A549 (cell line): ENCODE data around the gene MSANTD1. TPM values are rescaled to one million over a fixed set of nuclear protein-coding genes. Genes with fewer than 3 reads are reported as not detected.

Experiments used
- ATAC-seq, 2 experiments: fragments of 200-7000 bp in 1 of 2; fragments of >200 bp in 1 of 2; cut with Nextera tagmentation in 1 of 2; cut with Tn5 transposase in 1 of 2; 3 replicates each; pipeline versions ENCODE4 v1.8.0 to v1.9.1; 2018 to 2020; ENCODE audit warnings: mild to moderate bottlenecking in 1 of 2, moderate library complexity in 1 of 2
- CTCF ChIA-PET: fragments of 300-600 bp; sonication (Branson Sonifier 250); formaldehyde crosslinking; extraction: SDS; loops from one replicate; lab custom pipeline; 2021; ENCODE audit warnings: antibody characterized with exemption, inconsistent platforms; lab: Yijun Ruan, JAX
- POLR2A ChIA-PET: fragments of 350-600 bp; formaldehyde crosslinking; extraction: SDS; loops from one replicate; lab custom pipeline; 2021; ENCODE audit warnings: antibody characterized with exemption, inconsistent platforms; lab: Yijun Ruan, JAX
- DNase-seq, 2 experiments: peaks; one replicate each; pipeline versions ENCODE4 v3.0.0 to v3.0.0-alpha.2; 2011 to 2016; ENCODE audit warnings: low read depth in 1 of 2, low spot score in 1 of 2
- FAIRE-seq: peaks from 2 replicates; lab custom pipeline; 2011; peaks lifted over from hg19 to GRCh38; lab: Jason Lieb, UNC
- H3K27ac ChIP-seq, 2 experiments: fragments of >200 bp; sonication (Bioruptor Twin); formaldehyde crosslinking; 3 replicates each; pipeline ENCODE4 v1.5.1; 2016 to 2017
- H3K4me1 ChIP-seq: fragments of >200 bp; sonication (Bioruptor Twin); formaldehyde crosslinking; 3 replicates; pipeline ENCODE4 v1.6.1; 2016
- H3K4me2 ChIP-seq: fragments of >200 bp; sonication (Bioruptor Twin); formaldehyde crosslinking; 3 replicates; pipeline ENCODE4 v1.6.1; 2016
- H3K4me3 ChIP-seq: fragments of >200 bp; sonication (Bioruptor Twin); formaldehyde crosslinking; 3 replicates; pipeline ENCODE4 v1.5.1; 2016
- H3K9me3 ChIP-seq: fragments of >200 bp; sonication (Bioruptor Twin); formaldehyde crosslinking; 3 replicates; pipeline ENCODE4 v1.6.1; 2016
- BHLHE40 ChIP-seq: IDR thresholded peaks from 2 replicates; pipeline ENCODE4 v1.6.1; 2012; ENCODE audit warnings: low read depth, low read length, inconsistent platforms
- CBX8 ChIP-seq: fragments of 200-600 bp; sonication (generic); IDR thresholded peaks from 2 replicates; pipeline ENCODE4 v1.6.1; 2016
- EHF ChIP-seq: fragments of 250-450 bp; sonication (Bioruptor Pico); IDR thresholded peaks from 2 replicates; pipeline ENCODE4 v1.5.0; 2020; ENCODE audit warnings: mild to moderate bottlenecking
- EP300 ChIP-seq, 2 experiments: fragments of >200 bp; sonication (Bioruptor Twin); formaldehyde crosslinking; IDR thresholded peaks; 2 replicates in 1 of 2; 3 replicates in 1 of 2; pipeline ENCODE4 v1.6.1; 2016 to 2017
- FOSB ChIP-seq: fragments of 250-450 bp; sonication (Bioruptor Pico); IDR thresholded peaks from 2 replicates; pipeline ENCODE4 v1.5.0; 2020; ENCODE audit warnings: mild to moderate bottlenecking, moderate library complexity
- HDAC2 ChIP-seq: fragments of 200-600 bp; sonication (generic); IDR thresholded peaks from 2 replicates; pipeline ENCODE4 v1.6.1; 2016
- HEYL ChIP-seq: fragments of 250-450 bp; sonication (Bioruptor Pico); IDR thresholded peaks from 2 replicates; pipeline ENCODE4 v1.8.0; 2021; ENCODE audit warnings: mild to moderate bottlenecking, moderate library complexity
- HOXA7 ChIP-seq: fragments of 250-450 bp; sonication (Bioruptor Pico); IDR thresholded peaks from 2 replicates; pipeline ENCODE4 v1.5.0; 2020; ENCODE audit warnings: mild to moderate bottlenecking, moderate library complexity
- HOXB5 ChIP-seq: fragments of 250-450 bp; sonication (Bioruptor Pico); IDR thresholded peaks from 2 replicates; pipeline ENCODE4 v1.5.0; 2020; ENCODE audit warnings: mild to moderate bottlenecking, moderate library complexity
- KDM1A ChIP-seq: fragments of 200-600 bp; sonication (generic); IDR thresholded peaks from 2 replicates; pipeline ENCODE4 v1.6.1; 2016; ENCODE audit warnings: low read depth, mild to moderate bottlenecking
- MAZ ChIP-seq: fragments of 150-350 bp; IDR thresholded peaks from 2 replicates; pipeline ENCODE4 v1.6.1; 2014; ENCODE audit warnings: antibody characterized with exemption, low read depth, low read length, borderline replicate concordance
- MYC ChIP-seq: IDR thresholded peaks from 2 replicates; pipeline ENCODE4 v1.6.1; 2012; ENCODE audit warnings: mild to moderate bottlenecking, inconsistent platforms, low read length, improper control_type of control experiment, borderline replicate concordance
- NFE2L2 ChIP-seq: fragments of 150-350 bp; conservative IDR thresholded peaks from 2 replicates; pipeline ENCODE4 v1.6.1; 2014; ENCODE audit warnings: low read length
- NPAS2 ChIP-seq: fragments of 250-450 bp; sonication (Bioruptor Pico); IDR thresholded peaks from 2 replicates; pipeline ENCODE4 v1.8.0; 2022; ENCODE audit warnings: mild to moderate bottlenecking, moderate library complexity, borderline replicate concordance
- SMC3 ChIP-seq: fragments of >200 bp; sonication (Bioruptor Twin); formaldehyde crosslinking; IDR thresholded peaks from 3 replicates; pipeline ENCODE4 v1.6.1; 2018; ENCODE audit warnings: inconsistent platforms
- ZFP36 ChIP-seq: fragments of 450-650 bp; IDR thresholded peaks from 2 replicates; pipeline ENCODE4 v1.6.1; 2014; ENCODE audit warnings: borderline replicate concordance; ENCODE audit not compliant: partially characterized antibody
- ZNF302 ChIP-seq: fragments of 250-450 bp; sonication (Bioruptor Pico); IDR thresholded peaks from 2 replicates; pipeline ENCODE4 v1.9.0; 2021; ENCODE audit warnings: inconsistent platforms, mild to moderate bottlenecking, moderate library complexity
- WGBS: methylation state at CpG from one replicate; pipeline ENCODE4 v1.1.6; 2017; ENCODE audit errors: missing lambda C conversion rate; 5-methylcytosine and 5-hydroxymethylcytosine counted together
- polyA plus RNA-seq, 4 experiments: library from polyadenylated mRNA; depleted of rRNA in 3 of 4; stranded (reverse); fragments of >200 nt; fragmentation: RNase III in 1 of 4; extraction: RNeasy Plus Mini Kit Qiagen cat#74134 plus additional on column Dnase treatment in 1 of 4; gene quantifications; 2 replicates in 3 of 4; 3 replicates in 1 of 4; pipeline ENCODE4 v1.2.3, GENCODE V29; 2011 to 2017
- TF ChIP-seq, protein P1 (sequence below): fragments of 150-350 bp; IDR thresholded peaks from 2 replicates; pipeline ENCODE4 v1.6.1; 2014; ENCODE audit warnings: low read depth, mild to moderate bottlenecking, low read length
- TF ChIP-seq, protein P2 (sequence below): IDR thresholded peaks from 2 replicates; pipeline ENCODE4 v1.6.1; 2012
- TF ChIP-seq, protein P3 (sequence below): fragments of >200 bp; sonication (Bioruptor Twin); formaldehyde crosslinking; IDR thresholded peaks from 2 replicates; pipeline ENCODE4 v1.6.1; 2016

The MSANTD1 gene
- polyA plus RNA-seq, 2 of the 4 experiments (the other 2 are of a cell fraction), result 0.08 to 0.12 TPM

DNA sequence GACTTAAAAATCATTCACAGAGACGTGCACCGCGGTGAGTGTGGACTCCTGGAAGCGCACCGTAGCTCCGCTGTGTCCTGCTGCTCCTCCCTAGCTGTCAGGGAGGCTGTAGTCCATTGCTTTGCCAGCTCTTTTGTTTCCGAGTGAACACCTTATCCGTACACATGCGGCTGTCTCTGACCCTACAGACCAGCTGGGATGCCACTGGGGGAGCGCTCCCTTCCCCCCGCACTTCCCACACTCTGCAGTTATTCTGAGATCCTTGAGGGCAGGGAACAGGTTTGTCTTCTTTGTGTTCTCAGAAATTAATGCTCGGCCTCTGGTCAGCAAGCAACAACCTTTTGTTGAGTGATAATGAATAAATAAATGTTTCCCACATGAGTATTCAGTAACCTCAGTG, 33.7 kb upstream of the MSANTD1 start:
- ChIA-PET POLR2A (no interaction called here), CTCF (interaction anchor here (1.2 kb wide), 1 partner anchor 34 kb away, joined by 3 read pairs; the partner anchor contains the start of gene MSANTD1)
- no peak overlapping the region for H3K4me2 ChIP-seq
- no peak for ATAC-seq
- no peak for FAIRE-seq
- H3K4me3 ChIP-seq, result no peak overlapping the region
- no peak overlapping the region for H3K27ac ChIP-seq
- DNase-seq, result no peak
- no peaks in the 10 kb centered on the region for H3K4me1 ChIP-seq
- TF ChIP-seq ZNF302 (no peak), MYC (no peak), ZFP36 (no peak), CBX8 (no peak), SMC3 (no peak), HEYL (CRISPR knock-in tag) (no peak), HOXB5 (CRISPR knock-in tag) (no peak), NFE2L2 (no peak), BHLHE40 (no peak), NPAS2 (CRISPR knock-in tag) (no peak), MAZ (no peak)
- TF ChIP-seq, protein P1, sequence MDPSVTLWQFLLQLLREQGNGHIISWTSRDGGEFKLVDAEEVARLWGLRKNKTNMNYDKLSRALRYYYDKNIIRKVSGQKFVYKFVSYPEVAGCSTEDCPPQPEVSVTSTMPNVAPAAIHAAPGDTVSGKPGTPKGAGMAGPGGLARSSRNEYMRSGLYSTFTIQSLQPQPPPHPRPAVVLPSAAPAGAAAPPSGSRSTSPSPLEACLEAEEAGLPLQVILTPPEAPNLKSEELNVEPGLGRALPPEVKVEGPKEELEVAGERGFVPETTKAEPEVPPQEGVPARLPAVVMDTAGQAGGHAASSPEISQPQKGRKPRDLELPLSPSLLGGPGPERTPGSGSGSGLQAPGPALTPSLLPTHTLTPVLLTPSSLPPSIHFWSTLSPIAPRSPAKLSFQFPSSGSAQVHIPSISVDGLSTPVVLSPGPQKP, result no peak
- TF ChIP-seq, protein P2, sequence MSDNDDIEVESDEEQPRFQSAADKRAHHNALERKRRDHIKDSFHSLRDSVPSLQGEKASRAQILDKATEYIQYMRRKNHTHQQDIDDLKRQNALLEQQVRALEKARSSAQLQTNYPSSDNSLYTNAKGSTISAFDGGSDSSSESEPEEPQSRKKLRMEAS, result no peak
- no peaks in the 10 kb centered on the region for H3K9me3 ChIP-seq
- WGBS, result 95% methylated on average over 12 of the region's 12 CpGs

DNA sequence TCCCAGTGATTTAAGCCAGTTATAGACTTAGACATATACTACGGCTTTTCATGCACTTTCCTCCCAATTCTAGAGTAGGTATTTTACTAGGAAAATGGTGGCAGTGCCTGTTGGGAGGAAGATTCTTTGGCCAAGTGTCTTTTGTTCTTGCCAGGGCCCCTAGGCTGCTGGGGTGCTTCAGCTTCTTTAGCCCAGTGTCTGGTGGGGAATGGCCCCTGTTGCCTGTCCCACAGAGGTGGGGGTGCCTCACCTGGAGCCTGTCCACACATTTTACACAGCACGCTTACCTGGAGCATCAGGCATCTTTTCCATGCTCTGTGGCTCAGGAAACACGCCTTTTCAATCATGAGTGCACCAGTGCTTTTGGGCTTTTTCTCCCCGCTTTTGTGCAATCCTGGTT, 33.2 kb upstream of the MSANTD1 start:
- DNase-seq (no peak), FAIRE-seq (no peak), ATAC-seq (no peak)
- CTCF ChIA-PET, result no interaction called here
- POLR2A ChIA-PET, result no interaction called here
- WGBS, result 92% methylated on average over 4 of the region's 4 CpGs
- no peaks in the 10 kb centered on the region for H3K4me1 ChIP-seq
- no peak overlapping the region for H3K27ac ChIP-seq
- TF ChIP-seq KDM1A (no peak), HOXB5 (CRISPR knock-in tag) (no peak), FOSB (no peak)
- TF ChIP-seq, protein P3, sequence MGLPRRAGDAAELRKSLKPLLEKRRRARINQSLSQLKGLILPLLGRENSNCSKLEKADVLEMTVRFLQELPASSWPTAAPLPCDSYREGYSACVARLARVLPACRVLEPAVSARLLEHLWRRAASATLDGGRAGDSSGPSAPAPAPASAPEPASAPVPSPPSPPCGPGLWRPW, result no peak
- no peaks in the 10 kb centered on the region for H3K9me3 ChIP-seq
- no peak overlapping the region for H3K4me2 ChIP-seq
- H3K4me3 ChIP-seq, result no peak overlapping the region

DNA sequence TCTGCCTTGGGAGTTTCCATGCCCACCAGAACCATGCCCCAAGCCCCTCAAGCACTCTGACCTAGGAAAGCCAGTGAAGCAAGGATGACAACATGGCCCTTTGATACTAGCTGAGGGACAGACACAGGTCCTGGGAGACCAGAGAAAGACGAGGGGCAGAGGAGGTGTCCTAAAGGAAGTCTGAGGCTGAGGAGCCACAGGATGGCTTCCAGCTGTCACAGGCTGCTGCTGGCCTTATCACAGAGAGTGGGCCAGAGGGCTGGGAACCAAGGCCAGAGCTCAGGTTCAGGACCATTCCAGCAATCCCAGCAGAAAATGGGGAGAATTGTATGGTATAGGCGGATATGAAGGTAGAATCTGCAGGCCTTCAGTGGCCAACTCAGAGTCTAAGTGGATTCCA, 31.7 kb upstream of the MSANTD1 start:
- 92% methylated on average over 2 of the region's 2 CpGs for WGBS
- H3K4me2 ChIP-seq, result no peak overlapping the region
- TF ChIP-seq HDAC2, result no peak
- no peak for TF ChIP-seq CBX8
- TF ChIP-seq MYC, result no peak
- TF ChIP-seq EP300 (IDR thresholded peaks at IDR 0.05), result no peak
- no peak for TF ChIP-seq EHF (CRISPR knock-in tag)
- no peak for TF ChIP-seq FOSB
- no peak overlapping the region for H3K4me3 ChIP-seq
- ChIA-PET CTCF (no interaction called here), POLR2A (no interaction called here)
- DNase-seq (no peak), ATAC-seq (no peak), FAIRE-seq (no peak)
- no peaks in the 10 kb centered on the region for H3K4me1 ChIP-seq
- no peak overlapping the region for H3K27ac ChIP-seq
- no peaks in the 10 kb centered on the region for H3K9me3 ChIP-seq

DNA sequence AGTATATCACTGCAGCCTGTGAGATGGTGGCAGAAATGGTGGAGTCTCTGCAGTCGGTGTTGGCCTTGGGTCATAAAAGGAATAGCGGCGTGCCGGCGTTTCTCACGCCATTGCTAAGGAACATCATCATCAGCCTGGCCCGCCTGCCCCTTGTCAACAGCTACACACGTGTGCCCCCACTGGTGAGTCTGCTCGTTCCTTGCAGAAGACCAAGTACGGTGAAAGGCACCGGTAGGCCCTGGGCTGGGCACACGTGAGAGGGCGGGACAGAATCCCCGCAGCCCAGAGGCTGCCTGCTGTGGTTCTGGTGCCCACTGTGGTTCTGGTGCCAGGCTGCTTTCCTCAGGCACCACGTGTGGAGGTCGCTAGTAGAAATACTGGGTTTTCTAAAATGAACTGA, 31.2 kb upstream of the MSANTD1 start:
- Histone ChIP-seq H3K4me2 (no peak overlapping the region), H3K4me1 (no peaks in the 10 kb centered on the region), H3K27ac (no peak overlapping the region), H3K4me3 (no peak overlapping the region), H3K9me3 (no peaks in the 10 kb centered on the region)
- 91% methylated on average over 14 of the region's 16 CpGs for WGBS
- DNase-seq, result no peak
- TF ChIP-seq HOXA7 (CRISPR knock-in tag) (no peak), ZNF302 (no peak)
- ChIA-PET CTCF (no interaction called here), POLR2A (no interaction called here)
- ATAC-seq, result no peak
- no peak for FAIRE-seq
